GM20431 (cell line): ENCODE data around the gene CYSTM1.
"Not testable (repeated sequence)": the region's sequence is repeated elsewhere in the genome, so short reads cannot be mapped to it uniquely, and the experiment has no call there.

Source experiments
- in situ Hi-C: fragments of 300-500 bp; cut with MseI, MboI; formaldehyde crosslinking; loops from one replicate; pipeline ENCODE4 v1.15.0; 2020; ENCODE audit warnings: low sequenced_read_pairs; ENCODE audit not compliant: unreplicated experiment

CYSTM1 gene

DNA sequence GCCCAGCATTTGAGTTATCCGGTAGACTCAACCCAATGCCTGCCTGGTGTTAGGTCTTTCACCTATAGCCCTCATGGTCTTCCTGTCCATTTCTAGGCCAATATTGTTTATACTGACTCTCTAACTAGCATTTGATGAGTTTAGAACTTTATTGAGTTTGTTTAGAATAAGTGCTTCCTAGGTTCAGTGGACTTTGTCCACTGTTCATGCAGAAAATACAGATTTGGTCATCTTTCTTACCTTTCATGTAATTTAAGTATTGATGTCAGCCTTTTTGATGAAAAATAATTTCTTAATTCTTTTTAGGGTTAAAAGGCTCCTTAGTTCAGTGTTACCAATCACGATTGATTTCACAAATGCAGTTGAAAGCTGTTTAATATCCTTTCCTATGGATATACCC is 22.0 kb downstream of the CYSTM1 start:
- in situ Hi-C loops = no loop called here

DNA sequence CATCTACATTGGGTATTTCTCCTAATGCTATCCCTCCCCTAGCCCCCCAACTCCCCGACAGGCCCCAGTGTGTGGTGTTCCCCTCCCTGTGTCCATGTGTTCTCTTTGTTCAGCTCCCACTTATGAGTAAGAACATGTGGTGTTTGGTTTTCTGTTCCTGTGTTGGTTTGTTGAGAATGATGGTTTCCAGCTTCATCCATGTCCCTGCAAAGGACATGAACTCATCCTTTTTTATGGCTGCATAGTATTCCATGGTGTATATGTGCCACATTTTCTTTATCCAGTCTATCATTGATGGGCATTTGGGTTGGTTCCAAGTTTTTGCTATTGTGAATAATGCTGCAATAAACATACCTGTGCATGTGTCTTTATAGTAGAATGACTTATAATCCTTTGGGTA is 23.9 kb downstream of the CYSTM1 start:
- in situ Hi-C loops = not testable (repeated sequence)

DNA sequence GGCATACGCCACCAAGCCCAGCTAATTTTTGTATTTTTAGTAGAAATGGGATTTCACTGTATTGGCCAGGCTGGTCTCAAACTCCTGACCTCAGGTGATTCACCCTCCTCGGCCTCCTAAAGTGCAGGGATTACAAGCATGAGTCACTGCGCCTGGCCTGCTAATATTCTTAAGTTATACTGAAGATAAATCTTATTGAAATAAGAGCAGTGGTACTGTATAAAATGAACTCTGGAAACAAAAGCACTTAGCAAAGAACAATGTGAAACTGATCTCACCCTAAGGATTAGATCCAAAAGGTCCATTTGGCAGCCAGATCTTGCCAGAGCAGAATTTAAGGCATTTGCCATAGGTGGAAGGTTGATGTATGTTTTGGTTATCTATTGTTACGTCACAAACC is 27.1 kb downstream of the CYSTM1 start:
- in situ Hi-C loops = no loop called here

DNA sequence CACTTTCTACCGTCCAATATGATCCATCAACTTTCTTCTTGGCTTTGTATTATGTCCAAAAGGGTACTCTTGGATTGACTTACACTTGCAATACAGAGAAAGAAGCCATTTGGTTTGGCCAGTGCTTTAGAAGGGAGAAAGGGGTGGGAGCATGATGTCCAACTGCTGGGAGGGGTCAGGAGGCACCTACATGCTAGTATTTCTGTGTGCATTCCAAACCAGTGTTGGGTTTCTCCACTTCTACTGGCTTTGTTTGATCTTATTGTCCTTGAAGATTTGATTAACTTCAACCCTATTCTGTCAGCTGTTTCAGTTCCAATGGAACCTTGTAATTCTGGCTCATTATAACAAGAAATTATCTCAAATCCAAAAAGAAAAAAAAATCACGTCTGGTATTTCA is 27.6 kb downstream of the CYSTM1 start:
- in situ Hi-C loops = no loop called here

DNA sequence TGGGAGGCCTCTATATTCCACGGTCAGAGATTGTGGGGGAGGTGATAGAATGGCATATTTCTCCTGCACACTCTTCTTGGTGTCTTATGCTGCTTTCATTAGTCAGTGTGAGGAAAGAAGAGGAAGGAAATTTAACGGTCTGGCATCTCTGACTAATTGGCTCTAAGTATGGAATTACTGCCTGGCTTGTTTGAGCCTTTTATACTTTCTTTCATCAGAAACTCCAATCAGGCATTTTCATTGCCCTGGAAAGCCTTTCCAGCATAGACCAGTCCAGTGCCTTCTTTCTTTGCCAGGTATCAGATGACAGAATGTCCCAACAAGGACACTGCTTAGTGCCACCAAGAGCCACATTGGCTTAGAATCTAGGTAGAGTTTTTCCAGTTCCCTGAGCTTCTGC is 30.2 kb downstream of the CYSTM1 start:
- in situ Hi-C loops = no loop called here

DNA sequence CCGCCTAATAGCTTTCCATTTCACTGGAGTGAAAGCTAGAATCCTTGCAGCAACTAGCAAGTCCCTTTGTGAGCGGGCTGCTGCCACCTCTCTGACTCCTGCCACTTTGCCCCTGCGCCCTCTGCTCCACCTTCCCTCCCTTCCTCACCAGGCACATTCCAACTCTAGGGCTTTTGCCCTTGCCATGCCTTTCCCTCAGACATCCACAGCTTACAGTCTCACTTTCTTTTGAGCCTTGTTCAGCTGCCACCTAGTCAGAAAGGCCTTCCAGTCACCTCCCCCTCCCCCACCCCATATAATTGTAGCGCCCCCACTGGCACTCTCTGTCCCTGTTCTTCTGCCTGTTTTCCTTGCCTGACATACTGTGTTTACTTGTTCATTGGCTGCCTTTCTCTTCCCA is 31.0 kb downstream of the CYSTM1 start:
- in situ Hi-C loops = no loop called here

DNA sequence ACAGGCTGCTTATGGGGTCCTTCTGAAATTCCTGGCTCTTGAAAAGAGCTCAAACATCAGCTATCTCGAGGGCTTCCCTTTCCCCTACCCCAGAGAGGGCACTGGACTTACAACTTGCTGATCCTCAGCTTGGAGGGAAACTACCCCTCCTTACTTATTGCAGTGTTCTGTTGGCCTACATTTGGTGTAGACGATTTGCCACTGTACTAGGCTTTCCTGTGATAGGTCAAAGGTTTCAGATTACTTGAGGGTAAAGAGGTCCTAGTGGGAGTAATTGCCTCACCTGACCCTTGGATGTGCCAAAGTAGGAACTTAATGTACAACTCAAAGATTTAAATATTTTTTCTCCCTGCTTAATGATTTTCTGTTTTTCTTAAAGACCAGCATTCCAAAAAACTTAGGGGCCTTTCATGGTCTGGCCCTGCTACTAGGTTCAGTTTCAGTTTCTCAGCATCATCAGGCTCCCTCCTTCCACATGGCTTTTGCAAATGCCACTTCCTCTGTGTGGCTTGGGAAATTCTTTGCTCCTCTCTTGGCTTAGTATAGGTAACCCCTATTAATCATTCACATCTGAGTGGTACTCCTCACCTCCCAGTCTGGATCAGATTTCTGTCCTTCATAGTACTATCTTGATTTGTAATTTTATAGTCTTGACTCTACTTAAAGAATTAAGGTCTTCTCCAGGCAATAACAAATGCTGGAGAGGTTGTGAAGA is 32.4 kb downstream of the CYSTM1 start:
- in situ Hi-C loops = no loop called here

DNA sequence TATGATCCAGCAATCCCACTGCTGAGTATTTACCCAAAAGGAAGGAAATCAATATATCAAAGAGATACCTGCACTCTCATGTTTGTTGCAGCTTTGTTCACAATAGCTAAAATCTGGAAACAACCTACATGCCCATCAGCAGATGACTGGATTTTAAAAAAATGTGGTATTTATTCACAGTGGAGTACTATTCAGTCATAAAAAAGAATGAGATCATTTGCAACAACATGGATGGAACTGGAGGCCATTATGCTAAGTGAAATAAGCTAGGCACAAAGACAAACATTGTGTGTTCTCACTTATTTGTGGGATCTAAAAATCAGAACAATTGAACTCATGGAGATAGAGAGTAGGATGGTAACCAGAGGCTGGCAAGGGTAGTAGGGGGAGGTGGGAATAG is 33.1 kb downstream of the CYSTM1 start:
- in situ Hi-C loops = no loop called here

DNA sequence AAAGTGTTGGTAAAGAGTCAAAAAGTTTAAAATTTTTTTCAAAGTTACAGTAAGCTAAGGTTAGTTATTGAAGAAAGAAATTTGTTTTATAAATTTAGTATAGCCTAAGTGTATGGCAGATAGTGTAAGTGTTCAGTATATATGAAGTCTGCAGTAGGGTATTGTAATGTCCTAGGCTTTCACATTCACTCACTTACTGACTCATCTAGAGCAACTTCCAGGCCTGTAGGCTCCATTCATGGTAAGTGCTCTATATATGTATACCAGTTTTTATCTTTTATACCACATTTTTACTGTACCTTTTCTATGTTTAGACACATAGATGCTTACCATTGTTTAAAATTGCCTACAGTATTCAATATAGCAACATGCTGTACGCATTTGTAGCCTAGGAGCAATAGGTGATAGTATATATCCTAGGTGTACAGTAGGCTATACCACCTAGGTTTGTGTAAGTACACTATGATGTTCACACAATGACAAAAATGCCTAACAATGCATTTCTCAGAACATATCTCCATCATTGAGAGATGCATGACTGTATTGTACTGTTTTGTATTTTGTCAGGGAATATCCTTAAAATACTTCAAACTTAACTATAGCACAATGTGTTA is 38.5 kb downstream of the CYSTM1 start:
- in situ Hi-C loops = no loop called here

DNA sequence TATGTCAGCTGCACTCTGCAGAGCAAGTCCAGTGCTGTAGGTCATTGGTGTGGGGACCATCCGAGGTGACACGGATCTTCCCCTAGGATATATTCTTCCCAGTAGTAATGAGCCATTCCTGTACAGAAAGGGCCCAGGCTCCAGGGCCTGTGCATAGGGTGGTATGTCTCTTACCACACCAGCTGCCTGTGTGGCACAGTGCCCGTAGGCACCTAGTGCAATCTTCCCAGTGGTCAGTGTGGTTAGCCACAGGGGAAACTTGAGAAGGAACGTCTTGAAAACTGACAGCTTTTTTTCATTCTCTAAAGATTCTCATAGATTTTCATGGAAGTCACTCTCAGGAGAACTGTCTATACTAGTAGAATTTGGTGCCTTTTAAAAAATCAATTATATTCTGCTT is 39.8 kb downstream of the CYSTM1 start:
- in situ Hi-C loops = no loop called here

DNA sequence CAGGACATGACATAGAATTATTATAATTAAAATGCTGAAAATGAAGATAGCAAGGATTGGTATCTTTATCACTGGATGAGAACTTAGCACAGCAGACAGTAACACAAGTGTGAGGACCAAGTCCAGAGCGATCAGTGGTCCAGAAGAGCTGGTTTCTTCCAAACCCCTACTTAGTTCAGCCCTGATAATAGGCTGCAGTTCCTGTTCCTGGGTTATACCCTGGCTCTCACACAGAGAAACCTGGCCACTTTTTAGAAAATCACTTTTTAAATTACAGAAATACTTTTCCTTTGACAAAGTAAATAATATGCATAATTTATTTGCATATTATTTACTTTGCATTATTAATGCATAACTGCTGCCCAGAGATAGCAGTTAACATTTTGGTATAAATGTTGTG is 40.3 kb downstream of the CYSTM1 start:
- in situ Hi-C loops = no loop called here

DNA sequence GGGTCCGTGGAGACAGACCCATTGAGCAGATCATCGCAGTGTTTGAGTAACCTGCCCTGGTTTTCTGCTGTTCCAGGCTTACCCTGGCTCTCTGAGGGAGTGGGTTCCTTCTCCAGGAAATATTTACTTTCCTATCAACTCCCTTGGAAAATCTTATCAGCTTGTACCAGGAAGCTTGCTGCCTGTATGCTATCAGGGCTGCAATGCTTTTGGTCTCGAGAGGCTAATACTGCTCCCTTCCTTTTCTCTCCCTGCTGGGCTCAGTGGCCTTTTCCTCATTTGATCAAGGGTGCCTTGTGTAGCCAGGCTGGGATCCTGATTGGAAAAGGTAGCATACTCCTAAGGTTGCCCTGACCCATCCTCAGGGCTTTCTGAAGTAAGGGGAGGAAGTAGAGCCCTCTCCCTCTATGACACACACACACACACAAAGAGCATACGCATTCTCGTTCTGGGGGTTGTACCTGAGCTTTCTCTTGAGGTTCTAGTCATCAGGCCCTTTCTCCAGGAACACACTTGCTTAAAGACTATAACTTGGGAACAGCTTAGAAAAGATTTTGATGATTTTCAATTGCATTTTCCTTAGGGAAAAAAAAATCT is 41.6 kb downstream of the CYSTM1 start:
- in situ Hi-C loops = no loop called here

DNA sequence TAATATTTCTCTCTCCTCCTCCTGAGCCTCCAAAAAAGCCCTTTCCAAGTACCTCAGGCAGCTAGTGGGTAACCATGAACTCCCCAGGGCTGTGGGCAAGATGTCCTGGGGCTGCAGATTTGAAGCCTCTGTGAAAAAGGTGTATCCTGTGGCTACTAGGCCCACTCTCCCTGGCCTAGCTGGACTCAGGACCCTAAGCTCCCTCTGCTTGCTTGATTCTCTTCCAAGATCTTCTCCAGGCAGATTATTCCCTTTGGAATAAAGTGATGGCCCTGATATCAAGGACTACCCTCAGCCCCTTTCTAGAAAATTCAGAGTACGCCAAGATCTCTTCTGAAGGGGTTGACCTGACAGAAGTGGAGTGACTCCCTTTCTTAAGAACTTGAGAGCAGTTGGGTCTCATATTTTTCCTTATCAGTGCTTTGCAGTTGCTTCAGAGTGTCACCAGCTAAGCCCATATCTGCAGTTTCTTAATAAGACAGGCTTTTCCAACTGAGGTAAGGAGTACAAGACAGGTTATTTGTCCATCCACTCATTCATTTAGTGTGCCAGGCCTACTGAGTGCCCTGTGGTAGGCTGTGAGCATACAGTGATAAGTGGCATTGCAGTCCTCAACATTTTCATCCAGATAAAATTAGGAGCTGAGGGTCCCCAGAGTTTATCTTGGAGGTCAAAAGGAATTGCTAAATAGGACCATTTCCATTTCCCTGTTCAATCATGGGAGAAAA is 42.5 kb downstream of the CYSTM1 start:
- in situ Hi-C loops = no loop called here

DNA sequence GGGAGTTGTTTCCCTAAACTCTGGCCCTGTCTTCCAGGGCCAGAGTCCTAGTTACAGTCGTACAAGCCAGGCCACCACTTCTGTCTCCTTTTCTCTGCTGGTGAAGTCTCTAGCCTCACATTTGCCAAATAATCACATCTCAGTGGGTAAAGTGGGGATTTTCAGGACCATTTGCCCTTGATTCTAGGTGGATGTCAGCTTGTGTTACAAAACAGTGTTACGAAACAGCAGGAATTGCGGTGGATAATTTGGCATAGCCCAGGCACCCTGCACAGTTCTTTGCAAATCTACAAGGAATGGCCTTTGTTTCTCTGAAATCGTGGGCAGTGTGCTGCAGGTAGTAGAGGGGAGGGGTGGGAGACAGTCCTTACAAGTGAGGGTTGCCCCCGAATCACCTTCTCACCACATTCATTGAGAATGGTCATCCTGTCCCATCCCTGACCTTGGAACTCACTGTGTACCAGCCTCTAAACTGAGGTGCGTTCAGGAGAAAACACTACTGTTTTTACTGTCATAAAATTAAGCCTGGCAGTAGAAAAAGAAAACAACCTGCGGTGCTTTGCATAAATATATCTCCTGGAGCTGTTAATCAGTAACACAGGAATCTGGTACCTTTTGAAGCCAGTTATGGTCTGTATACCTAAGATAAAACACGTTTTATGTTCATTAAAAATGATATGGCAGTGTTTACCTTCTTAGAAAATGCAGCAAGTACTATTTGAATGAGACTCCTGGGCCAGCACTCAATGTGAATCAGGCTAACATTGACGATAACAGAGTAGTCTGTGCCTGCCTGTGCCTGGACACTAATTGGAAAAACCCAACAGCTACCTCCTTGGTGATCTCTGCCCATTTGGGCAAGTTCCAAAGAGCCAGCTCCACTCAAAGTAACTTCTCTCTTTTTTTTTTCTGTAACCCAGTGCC is 44.3 kb downstream of the CYSTM1 start:
- in situ Hi-C loops = no loop called here

DNA sequence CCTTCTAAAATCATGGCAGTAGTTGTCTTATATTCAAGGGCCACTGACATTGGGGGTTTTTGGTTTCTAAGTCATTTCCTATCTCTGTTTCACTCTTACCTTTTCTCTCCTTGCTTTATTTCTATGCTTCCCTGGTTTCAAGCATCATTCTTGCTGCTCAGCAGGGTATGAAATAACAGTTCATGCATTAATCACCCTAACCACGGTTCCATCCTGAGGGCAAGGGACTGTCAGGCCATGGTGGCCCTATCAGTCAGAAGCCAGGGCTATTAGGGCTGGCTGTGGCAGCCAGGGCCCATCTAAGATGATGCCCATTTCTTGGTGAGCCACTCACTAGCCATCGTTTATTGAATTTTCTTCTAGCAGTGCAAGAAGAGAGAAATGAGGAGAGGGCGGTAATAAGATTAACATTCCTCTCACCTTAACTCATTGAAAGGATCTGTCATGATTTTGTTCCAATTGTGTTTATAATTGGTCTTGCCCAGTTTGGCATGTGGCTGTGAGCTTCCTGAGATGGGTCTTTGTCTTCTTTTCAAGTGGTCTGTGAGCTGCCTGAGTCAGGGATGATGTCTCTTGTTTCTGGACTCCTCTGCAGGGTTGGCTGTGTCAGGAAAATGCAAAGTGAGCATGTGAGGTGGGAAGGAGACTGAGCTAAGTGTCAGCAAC is 45.2 kb downstream of the CYSTM1 start:
- in situ Hi-C loops = no loop called here

DNA sequence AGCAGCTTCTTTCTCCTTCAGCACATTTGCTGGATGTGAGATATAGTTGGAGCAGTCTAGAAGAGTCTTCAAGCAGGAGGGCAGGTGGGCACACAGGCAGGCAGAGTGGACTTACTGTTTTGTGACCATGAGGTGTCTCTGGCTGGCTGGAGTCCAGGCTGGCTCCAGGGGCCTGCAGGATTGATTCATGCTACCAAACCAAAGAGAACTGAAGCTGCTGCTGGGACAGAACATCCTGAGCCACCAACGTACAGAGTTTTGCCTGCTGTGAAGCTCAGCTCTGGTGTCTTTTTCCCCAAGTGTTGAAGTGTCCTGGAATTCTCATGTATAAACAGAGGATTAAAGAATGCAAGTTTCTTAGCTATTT is 45.7 kb downstream of the CYSTM1 start:
- in situ Hi-C loops = no loop called here

DNA sequence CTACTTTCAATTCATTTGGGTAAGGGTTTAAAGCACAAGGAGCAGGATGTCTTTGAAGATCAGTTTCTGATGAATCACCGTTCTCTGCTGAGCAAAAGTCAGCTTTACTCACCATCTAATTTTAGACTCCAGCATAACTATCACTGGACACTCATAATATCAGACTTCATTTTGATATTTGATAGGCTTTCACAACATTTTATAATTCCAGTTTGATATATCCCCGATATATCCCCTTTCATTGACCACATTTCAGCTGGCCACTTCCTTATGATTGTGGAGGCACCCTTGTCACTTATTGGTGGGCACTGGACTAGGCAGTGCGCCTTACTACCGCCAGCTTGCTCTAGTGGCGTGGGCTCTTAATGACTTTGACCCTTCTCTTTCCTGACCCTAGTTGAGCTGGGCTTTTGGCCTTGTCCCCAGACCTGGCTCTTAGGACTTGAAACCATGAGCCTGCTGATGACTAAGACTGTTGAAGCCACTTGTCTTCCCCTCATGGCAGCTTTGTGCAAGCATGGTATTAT is 46.8 kb downstream of the CYSTM1 start:
- in situ Hi-C loops = no loop called here

DNA sequence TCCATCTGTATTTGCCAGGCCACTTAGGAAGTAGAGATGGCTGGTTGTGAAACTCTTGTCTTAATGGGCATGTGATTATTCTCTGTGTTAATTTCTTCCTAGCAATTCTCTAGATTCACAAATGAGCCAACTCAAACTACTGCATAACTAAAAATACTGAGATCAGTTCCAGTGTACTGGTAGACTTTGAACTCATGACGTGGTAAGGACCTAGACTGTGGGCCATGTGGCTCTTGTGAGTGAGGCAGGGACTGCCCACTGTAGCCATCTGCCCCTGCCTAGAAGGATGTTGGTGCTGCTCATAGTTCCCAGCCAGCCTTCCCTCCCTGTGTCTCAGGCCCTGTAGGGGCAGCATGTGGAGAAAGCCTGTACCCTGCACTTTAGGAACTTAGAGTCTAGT is 47.4 kb downstream of the CYSTM1 start:
- in situ Hi-C loops = no loop called here

DNA sequence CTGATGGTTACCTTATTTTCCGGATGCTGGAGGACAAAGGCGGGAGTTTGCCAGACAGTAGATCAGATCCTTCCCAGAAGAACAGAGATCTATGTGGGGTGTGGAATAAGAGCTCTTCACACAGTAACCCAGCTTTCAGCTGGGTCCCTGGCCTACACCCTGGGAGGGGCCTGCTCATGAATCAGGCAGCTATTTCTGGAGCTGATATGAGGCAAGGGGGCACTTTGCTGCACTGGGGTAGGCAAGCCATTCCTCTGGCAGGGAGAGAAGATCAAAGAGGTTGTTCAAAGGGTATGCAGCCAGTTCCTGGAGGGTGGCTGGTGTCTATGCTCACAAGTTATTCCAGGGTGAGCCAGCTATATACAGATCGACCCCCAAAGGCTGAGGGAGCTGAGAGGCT is 48.6 kb downstream of the CYSTM1 start:
- in situ Hi-C loops = no loop called here
